NCI-H510A treated with DMSO at 0.1 percent for 48 hours (cell line): ENCODE measurements around the gene PRKAR1A.

Experiments used
- DNase-seq: peaks from one replicate; lab custom pipeline; 2025; lab: John Stamatoyannopoulos, UW

Gene PRKAR1A

DNA sequence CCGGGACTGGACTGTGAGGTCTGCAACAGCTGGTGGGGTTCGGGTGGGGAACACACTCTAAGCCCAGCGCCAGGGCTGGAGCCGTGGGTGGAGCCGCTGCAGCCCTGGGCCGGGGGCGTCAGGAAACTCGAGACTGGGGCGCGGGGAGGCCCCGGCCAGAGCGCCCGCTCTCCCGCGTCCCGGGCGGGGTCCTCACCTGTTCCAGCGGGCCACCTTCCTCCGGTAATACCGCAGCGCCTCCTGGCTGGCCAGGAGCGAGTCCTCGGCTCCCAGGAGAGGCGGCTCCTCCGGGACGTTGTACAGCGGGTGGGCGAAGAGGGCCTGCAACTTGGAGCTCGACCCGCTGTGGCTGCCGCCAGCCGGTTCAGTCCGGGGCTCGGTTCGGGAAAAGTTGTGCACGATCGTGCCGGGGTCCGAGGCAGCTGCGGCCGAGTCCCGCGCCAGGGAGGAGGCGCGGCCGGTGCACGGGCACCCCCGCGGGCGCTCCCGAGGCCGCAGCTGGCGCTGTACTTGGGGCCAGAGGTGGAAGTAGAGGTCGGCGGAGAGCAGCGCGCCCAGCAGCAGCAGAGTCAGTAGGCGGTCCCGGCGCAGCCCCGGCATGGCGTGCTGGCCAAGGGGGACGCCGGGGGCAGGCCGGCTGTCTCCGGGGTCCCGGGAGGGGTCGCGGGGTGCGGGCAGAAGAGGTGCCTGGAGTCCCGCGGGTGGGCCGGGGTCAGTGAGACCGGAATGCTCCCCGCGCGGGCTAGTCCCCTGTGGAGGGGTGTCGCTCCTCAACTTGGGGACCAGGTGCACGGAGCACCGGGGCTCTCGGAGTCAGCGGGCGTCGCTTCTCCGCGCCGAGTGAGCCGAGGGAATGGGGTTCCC, 88.1 kb downstream of the PRKAR1A start:
- DNase-seq, result peak; percentile 32
